ENCODE measurements around the gene TK1.

GRCh38 chr17:78143214-78144146 is 43.4 kb downstream of the TK1 start:
- no peak for TF ChIP-seq CTCF (IDR thresholded peaks at IDR 0.05)
- TF ChIP-seq POLR2A (IDR thresholded peaks at IDR 0.05): no peak
- no peak for TF ChIP-seq POLR2AphosphoS5 (IDR thresholded peaks at IDR 0.05)
